ENCODE data around the gene CLCNKB.

DNA sequence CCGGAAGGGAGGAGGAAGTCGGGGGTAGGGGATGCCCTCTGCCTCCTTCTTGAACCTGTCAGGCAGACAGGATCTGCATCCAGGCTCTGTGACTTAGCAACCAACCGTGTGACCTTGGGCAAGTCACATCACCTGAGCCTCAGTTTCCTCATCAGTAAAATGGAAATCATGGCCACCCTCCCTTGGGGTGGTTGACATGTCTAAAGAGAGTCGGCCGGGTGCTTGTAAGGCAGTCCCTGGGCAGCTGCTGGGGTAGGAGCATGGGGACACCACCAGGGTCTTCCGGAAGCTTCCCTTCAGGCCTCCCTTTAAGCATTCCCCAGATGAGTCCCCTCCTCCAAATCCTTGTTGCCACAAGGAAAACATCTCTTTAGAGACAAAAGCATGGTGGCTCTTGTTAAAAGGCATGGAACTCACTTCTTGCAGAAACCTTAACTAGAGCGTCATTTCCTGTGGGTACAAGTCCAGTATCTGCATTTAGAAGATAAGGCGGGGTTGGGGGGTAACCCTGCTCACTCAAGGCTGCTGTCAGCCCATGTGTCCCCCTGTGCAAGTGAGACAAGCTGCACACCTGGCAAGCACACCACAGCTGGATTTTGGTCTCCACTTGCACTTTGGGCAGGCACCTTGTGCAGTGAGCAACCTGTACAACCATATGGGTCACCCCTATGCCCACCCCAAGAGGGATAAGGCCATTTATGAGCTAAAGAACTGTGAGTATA is 10.4 kb downstream of the CLCNKB start:
- no peak for TF ChIP-seq ZC3H10 (CRISPR knock-in tag; IDR thresholded peaks at IDR 0.05)
- no peak for TF ChIP-seq CSDC2 (CRISPR knock-in tag; IDR thresholded peaks at IDR 0.05)
- TF ChIP-seq SNAI2 (CRISPR knock-in tag; IDR thresholded peaks at IDR 0.05) = no peak
- TF ChIP-seq RARB (CRISPR knock-in tag; IDR thresholded peaks at IDR 0.05) = no peak
